SK-N-SH (cell line): ENCODE measurements around the gene FKBP5. TPM values are rescaled to one million over a fixed set of nuclear protein-coding genes. Genes with fewer than 3 reads are reported as not detected.

Experiments used
- CTCF ChIA-PET: fragments of 300-600, 350-600 bp; formaldehyde crosslinking; extraction: SDS; loops from one replicate; lab custom pipeline; 2021; lab: Yijun Ruan, JAX
- POLR2A ChIA-PET: fragments of 350-600 bp; sonication (Branson Sonifier 250); formaldehyde crosslinking; extraction: SDS; loops from one replicate; lab custom pipeline; 2020; ENCODE audit warnings: antibody characterized with exemption, inconsistent platforms; lab: Yijun Ruan, JAX
- DNase-seq: peaks from one replicate; pipeline ENCODE4 v3.0.0; 2012
- H2AFZ ChIP-seq: fragments of 200-600 bp; sonication (generic); 2 replicates; pipeline ENCODE4 v1.8.1; 2016; ENCODE audit warnings: antibody characterized with exemption, mild to moderate bottlenecking, low read depth
- H3F3A ChIP-seq: fragments of 200-600 bp; sonication (generic); replicated peaks from 2 replicates; pipeline ENCODE3; 2016; ENCODE audit warnings: antibody characterized with exemption, mild to moderate bottlenecking; ENCODE audit not compliant: insufficient read depth
- H3K27ac ChIP-seq, 2 experiments: fragments of 200-500 bp in 1 of 2; fragments of 200-600 bp in 1 of 2; sonication (Bioruptor generic) in 1 of 2; sonication (generic), shearing (Covaris generic) in 1 of 2; 2 replicates each; pipeline versions ENCODE4 v1.5.1 to v1.6.1; 2014 to 2016; ENCODE audit warnings: low read depth in 2 of 2, inconsistent platforms in 1 of 2, low read length in 1 of 2, mild to moderate bottlenecking in 1 of 2, mixed read lengths in 1 of 2
- H3K27me3 ChIP-seq: fragments of 200-600 bp; sonication (generic), shearing (Covaris generic); 2 replicates; pipeline ENCODE4 v1.6.1; 2016; ENCODE audit warnings: mixed run types; ENCODE audit not compliant: insufficient read depth
- H3K36me3 ChIP-seq, 2 experiments: fragments of 200-500 bp in 1 of 2; fragments of 200-600 bp in 1 of 2; sonication (Bioruptor generic) in 1 of 2; sonication (generic) in 1 of 2; replicated peaks in 1 of 2; 2 replicates each; pipeline versions ENCODE3 to v1.5.1; 2014 to 2016; ENCODE audit warnings: low read length in 1 of 2, mild to moderate bottlenecking in 1 of 2; ENCODE audit not compliant: insufficient read depth in 2 of 2, control insufficient read depth in 1 of 2
- H3K4me1 ChIP-seq, 2 experiments: fragments of 200-500 bp in 1 of 2; fragments of 200-600 bp in 1 of 2; sonication (Bioruptor generic) in 1 of 2; sonication (generic), shearing (Covaris generic) in 1 of 2; 2 replicates each; pipeline versions ENCODE4 v1.5.1 to v1.6.1; 2014 to 2016; ENCODE audit warnings: low read depth in 1 of 2, low read length in 1 of 2, mixed run types in 1 of 2; ENCODE audit not compliant: insufficient read depth in 2 of 2, control insufficient read depth in 1 of 2
- H3K4me2 ChIP-seq: fragments of 200-600 bp; sonication (generic), shearing (Covaris generic); 2 replicates; pipeline ENCODE4 v1.6.1; 2017; ENCODE audit warnings: mixed run types
- H3K4me3 ChIP-seq, 2 experiments: fragments of 200-500 bp in 1 of 2; fragments of 200-600 bp in 1 of 2; sonication (Bioruptor generic) in 1 of 2; sonication (generic), shearing (Covaris generic) in 1 of 2; 2 replicates each; pipeline versions ENCODE4 v1.5.1 to v1.8.1; 2014 to 2016; ENCODE audit warnings: low read depth in 2 of 2, inconsistent platforms in 1 of 2, low read length in 1 of 2, mild to moderate bottlenecking in 1 of 2, mixed read lengths in 1 of 2, moderate library complexity in 1 of 2
- H3K79me2 ChIP-seq: fragments of 200-600 bp; sonication (generic); 2 replicates; pipeline ENCODE4 v1.8.1; 2017; ENCODE audit warnings: mild to moderate bottlenecking; ENCODE audit not compliant: insufficient read depth
- H3K9ac ChIP-seq: fragments of 200-600 bp; sonication (generic); 2 replicates; pipeline ENCODE4 v1.6.1; 2017; ENCODE audit warnings: mixed run types
- H3K9me2 ChIP-seq: fragments of 200-600 bp; sonication (generic); 2 replicates; pipeline ENCODE4 v1.6.1; 2017; ENCODE audit warnings: mixed run types
- H3K9me3 ChIP-seq: fragments of 200-600 bp; sonication (generic); 2 replicates; pipeline ENCODE4 v1.6.1; 2017; ENCODE audit warnings: mixed run types, mild to moderate bottlenecking, moderate library complexity
- H4K20me1 ChIP-seq: fragments of 200-600 bp; sonication (generic); 2 replicates; pipeline ENCODE4 v1.6.1; 2017; ENCODE audit warnings: mild to moderate bottlenecking, mixed run types; ENCODE audit not compliant: insufficient read depth
- CHD2 ChIP-seq: fragments of 150-350 bp; IDR thresholded peaks from 2 replicates; pipeline ENCODE4 v1.6.1; 2018; ENCODE audit warnings: low read length; ENCODE audit not compliant: partially characterized antibody
- EZH2phosphoT487 ChIP-seq: fragments of 200-600 bp; sonication (generic); IDR thresholded peaks from 2 replicates; pipeline ENCODE4 v1.6.1; 2017; ENCODE audit warnings: low read depth, mixed run types, mild to moderate bottlenecking, antibody characterized with exemption, moderate library complexity, borderline replicate concordance
- FOSL2 ChIP-seq: IDR thresholded peaks from 2 replicates; pipeline ENCODE4 v1.4.0; 2012; ENCODE audit warnings: low read depth, mild to moderate bottlenecking, moderate library complexity, borderline replicate concordance
- FOXJ3 ChIP-seq: sonication (generic); formaldehyde crosslinking; IDR thresholded peaks from 2 replicates; pipeline ENCODE4 v1.5.1; 2020; ENCODE audit warnings: mild to moderate bottlenecking, missing genetic modification reagents
- MEF2A ChIP-seq: IDR thresholded peaks from 2 replicates; pipeline ENCODE4 v1.4.0; 2012; ENCODE audit warnings: low read depth, borderline replicate concordance
- MXI1 ChIP-seq: IDR thresholded peaks from 2 replicates; pipeline ENCODE4 v1.6.1; 2012; ENCODE audit warnings: mild to moderate bottlenecking, low read depth, low read length, improper control_type of control experiment
- POLR2AphosphoS5 ChIP-seq: IDR thresholded peaks from 2 replicates; pipeline ENCODE4 v1.6.1; 2012; ENCODE audit warnings: low read depth, low read length
- RCOR1 ChIP-seq: fragments of 150-350 bp; IDR thresholded peaks from 2 replicates; pipeline ENCODE4 v1.6.1; 2017; ENCODE audit warnings: antibody characterized with exemption, low read length
- RFX5 ChIP-seq: IDR thresholded peaks from 2 replicates; pipeline ENCODE4 v1.6.1; 2012; ENCODE audit warnings: mild to moderate bottlenecking, improper control_type of control experiment, low read length
- RXRA ChIP-seq: IDR thresholded peaks from 2 replicates; pipeline ENCODE4 v1.4.0; 2012; ENCODE audit warnings: low read depth, mild to moderate bottlenecking, borderline replicate concordance
- SMC3 ChIP-seq: IDR thresholded peaks from 2 replicates; pipeline ENCODE4 v1.6.1; 2012; ENCODE audit warnings: low read depth, low read length, improper control_type of control experiment
- TAF1 ChIP-seq: IDR thresholded peaks from 2 replicates; pipeline ENCODE4 v1.6.1; 2012; ENCODE audit warnings: low read depth, mild to moderate bottlenecking, low read length, moderate library complexity, borderline replicate concordance
- TEAD4 ChIP-seq: IDR thresholded peaks from 2 replicates; pipeline ENCODE4 v1.4.0; 2012; ENCODE audit warnings: mild to moderate bottlenecking, borderline replicate concordance; ENCODE audit not compliant: insufficient read depth
- YY1 ChIP-seq: IDR thresholded peaks from 2 replicates; pipeline ENCODE4 v1.4.0; 2012; ENCODE audit warnings: low read depth, mild to moderate bottlenecking
- WGBS: methylation state at CpG from one replicate; pipeline ENCODE4 v1.1.6; 2017; ENCODE audit warnings: low lambda C conversion rate; 5-methylcytosine and 5-hydroxymethylcytosine counted together
- polyA plus RNA-seq, 3 experiments: library from polyadenylated mRNA; depleted of rRNA; stranded (reverse); fragments of >200 nt; gene quantifications; 2 replicates each; pipeline ENCODE4 v1.2.3, GENCODE V29; 2012
- TF ChIP-seq, protein P1 (sequence below): IDR thresholded peaks from 2 replicates; pipeline ENCODE4; 2012
- TF ChIP-seq, protein P2 (sequence below): fragments of 150-350 bp; IDR thresholded peaks from 2 replicates; pipeline ENCODE4 v1.6.1; 2017; ENCODE audit warnings: antibody characterized with exemption, low read length, low read depth, borderline replicate concordance
- TF ChIP-seq, protein P3 (sequence below): fragments of 150-350 bp; IDR thresholded peaks from 2 replicates; pipeline ENCODE4 v1.6.1; 2016; ENCODE audit warnings: mild to moderate bottlenecking, low read depth, low read length
- TF ChIP-seq, protein P4 (sequence below): IDR thresholded peaks from 2 replicates; pipeline ENCODE4 v1.4.0; 2012; ENCODE audit warnings: low read depth, borderline replicate concordance

Gene FKBP5
- polyA plus RNA-seq, 1 of the 3 experiments (the other 2 are of a cell fraction), result 5.1 TPM

DNA sequence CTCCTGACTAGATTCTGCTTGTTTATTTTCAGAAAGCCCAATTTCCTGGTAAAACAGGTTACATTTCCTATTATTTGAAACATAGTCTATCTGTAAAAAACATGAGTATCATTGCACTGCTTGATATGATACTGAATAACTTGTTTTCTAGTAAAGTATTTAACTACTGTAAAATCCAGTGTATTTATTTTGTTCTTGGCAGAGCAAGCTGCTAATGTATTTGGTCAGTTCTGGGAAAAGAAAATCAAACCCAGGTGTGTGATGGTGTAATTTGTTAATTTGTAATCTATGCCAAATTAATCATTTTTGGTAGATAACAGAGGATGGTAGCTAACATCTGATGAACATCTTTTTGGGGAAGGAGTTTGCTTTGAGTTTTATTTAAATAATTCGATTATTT is 50.8 kb downstream of the FKBP5 start:
- no peaks in the 10 kb centered on the region for H3F3A ChIP-seq
- H3K9me3 ChIP-seq, result no peaks in the 10 kb centered on the region
- ChIA-PET POLR2A (no interaction called here), CTCF (interaction anchor here (1.5 kb wide), 3 partner anchors 14 to 99 kb away, joined by 3 to 8 read pairs (median 5); partner anchors contain the start of gene ARMC12)
- no peak overlapping the region for H2AFZ ChIP-seq
- no peaks in the 10 kb centered on the region for H4K20me1 ChIP-seq
- no peak for DNase-seq
- H3K9ac ChIP-seq, result no peak overlapping the region
- H3K4me1 ChIP-seq, result no peaks in the 10 kb centered on the region; a peak in 1 of 4 replicates
- no peaks in the 10 kb centered on the region for H3K9me2 ChIP-seq
- peaks cover 0 to 7% of the 10 kb centered on the region in 2 experiments for H3K36me3 ChIP-seq
- TF ChIP-seq TEAD4 (no peak), RCOR1 (no peak), MEF2A (no peak), RFX5 (no peak), CHD2 (no peak), RXRA (no peak), POLR2AphosphoS5 (no peak), FOSL2 (no peak)
- TF ChIP-seq, protein P1, sequence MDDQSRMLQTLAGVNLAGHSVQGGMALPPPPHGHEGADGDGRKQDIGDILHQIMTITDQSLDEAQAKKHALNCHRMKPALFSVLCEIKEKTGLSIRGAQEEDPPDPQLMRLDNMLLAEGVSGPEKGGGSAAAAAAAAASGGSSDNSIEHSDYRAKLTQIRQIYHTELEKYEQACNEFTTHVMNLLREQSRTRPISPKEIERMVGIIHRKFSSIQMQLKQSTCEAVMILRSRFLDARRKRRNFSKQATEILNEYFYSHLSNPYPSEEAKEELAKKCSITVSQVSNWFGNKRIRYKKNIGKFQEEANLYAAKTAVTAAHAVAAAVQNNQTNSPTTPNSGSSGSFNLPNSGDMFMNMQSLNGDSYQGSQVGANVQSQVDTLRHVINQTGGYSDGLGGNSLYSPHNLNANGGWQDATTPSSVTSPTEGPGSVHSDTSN, result no peak
- H3K27ac ChIP-seq, result no peak overlapping the region
- 76% methylated on average over 1 of the region's 1 CpG for WGBS
- no peaks in the 10 kb centered on the region for H3K27me3 ChIP-seq
- no peak overlapping the region for H3K4me2 ChIP-seq
- H3K79me2 ChIP-seq, result no peaks in the 10 kb centered on the region
- H3K4me3 ChIP-seq, result no peak overlapping the region

DNA sequence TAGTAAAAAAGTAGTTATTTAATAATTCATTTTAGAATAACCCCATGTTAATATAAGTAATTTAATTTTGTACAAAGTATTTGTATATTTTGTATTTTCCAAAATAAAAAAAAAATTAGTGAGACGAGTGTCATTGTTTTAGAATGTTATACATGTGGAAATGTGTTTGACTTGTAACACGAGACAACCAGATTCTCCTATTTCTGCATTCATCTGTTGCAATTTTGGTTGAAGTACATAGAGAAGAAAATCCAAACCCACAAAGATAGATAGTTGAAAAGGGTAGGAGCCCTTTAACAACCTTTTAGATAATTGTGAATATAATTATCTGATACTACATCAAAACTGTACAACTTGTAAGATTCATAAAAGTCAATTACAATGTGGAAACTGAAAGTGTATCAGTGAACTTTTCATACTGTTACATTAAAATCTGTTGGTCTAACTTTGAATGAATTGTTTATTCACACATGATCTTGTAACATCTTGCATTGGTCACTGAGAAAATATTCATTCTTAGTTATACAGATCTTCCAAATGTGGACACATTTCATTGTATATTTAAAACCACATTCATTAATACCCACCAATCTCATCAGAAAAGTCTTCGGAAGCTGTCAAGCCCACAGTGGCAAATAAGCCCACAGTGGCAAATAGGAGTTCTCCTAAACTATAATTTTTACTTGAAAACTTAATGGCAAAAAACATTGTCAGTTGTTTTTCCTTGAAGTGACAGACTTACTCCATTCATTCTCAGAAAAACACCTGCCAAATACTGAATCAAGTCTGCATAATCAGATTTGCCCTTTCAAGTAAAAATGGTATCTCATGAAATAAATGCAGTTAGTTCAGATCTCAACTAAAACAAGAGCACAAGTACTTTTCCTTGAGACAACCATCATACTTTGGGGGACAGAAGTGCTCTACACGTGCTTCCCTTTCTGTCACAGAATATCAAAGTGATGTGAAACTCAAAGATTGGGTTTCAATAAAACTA is 52.8 kb downstream of the FKBP5 start:
- Histone ChIP-seq H3F3A (no peaks in the 10 kb centered on the region), H3K27me3 (no peaks in the 10 kb centered on the region), H3K4me2 (no peak overlapping the region), H3K36me3 (peaks cover 0 to 7% of the 10 kb centered on the region in 2 experiments), H3K9me3 (no peaks in the 10 kb centered on the region), H2AFZ (no peak overlapping the region), H3K9me2 (no peaks in the 10 kb centered on the region), H3K9ac (no peak overlapping the region), H3K79me2 (no peaks in the 10 kb centered on the region), H3K27ac (no peak overlapping the region), H3K4me3 (no peak overlapping the region), H4K20me1 (no peaks in the 10 kb centered on the region), H3K4me1 (no peaks in the 10 kb centered on the region; a peak in 1 of 4 replicates)
- no peak for TF ChIP-seq MEF2A
- no peak for TF ChIP-seq YY1
- TF ChIP-seq SMC3, result no peak
- TF ChIP-seq, protein P2, sequence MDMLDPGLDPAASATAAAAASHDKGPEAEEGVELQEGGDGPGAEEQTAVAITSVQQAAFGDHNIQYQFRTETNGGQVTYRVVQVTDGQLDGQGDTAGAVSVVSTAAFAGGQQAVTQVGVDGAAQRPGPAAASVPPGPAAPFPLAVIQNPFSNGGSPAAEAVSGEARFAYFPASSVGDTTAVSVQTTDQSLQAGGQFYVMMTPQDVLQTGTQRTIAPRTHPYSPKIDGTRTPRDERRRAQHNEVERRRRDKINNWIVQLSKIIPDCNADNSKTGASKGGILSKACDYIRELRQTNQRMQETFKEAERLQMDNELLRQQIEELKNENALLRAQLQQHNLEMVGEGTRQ, result no peak
- no peak for TF ChIP-seq RCOR1
- TF ChIP-seq, protein P3, sequence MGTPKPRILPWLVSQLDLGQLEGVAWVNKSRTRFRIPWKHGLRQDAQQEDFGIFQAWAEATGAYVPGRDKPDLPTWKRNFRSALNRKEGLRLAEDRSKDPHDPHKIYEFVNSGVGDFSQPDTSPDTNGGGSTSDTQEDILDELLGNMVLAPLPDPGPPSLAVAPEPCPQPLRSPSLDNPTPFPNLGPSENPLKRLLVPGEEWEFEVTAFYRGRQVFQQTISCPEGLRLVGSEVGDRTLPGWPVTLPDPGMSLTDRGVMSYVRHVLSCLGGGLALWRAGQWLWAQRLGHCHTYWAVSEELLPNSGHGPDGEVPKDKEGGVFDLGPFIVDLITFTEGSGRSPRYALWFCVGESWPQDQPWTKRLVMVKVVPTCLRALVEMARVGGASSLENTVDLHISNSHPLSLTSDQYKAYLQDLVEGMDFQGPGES, result no peak
- no peak for TF ChIP-seq EZH2phosphoT487
- no peak for TF ChIP-seq FOXJ3 (CRISPR knock-in tag)
- no peak for TF ChIP-seq RFX5
- TF ChIP-seq MXI1, result no peak
- TF ChIP-seq TAF1, result no peak
- TF ChIP-seq, protein P4, sequence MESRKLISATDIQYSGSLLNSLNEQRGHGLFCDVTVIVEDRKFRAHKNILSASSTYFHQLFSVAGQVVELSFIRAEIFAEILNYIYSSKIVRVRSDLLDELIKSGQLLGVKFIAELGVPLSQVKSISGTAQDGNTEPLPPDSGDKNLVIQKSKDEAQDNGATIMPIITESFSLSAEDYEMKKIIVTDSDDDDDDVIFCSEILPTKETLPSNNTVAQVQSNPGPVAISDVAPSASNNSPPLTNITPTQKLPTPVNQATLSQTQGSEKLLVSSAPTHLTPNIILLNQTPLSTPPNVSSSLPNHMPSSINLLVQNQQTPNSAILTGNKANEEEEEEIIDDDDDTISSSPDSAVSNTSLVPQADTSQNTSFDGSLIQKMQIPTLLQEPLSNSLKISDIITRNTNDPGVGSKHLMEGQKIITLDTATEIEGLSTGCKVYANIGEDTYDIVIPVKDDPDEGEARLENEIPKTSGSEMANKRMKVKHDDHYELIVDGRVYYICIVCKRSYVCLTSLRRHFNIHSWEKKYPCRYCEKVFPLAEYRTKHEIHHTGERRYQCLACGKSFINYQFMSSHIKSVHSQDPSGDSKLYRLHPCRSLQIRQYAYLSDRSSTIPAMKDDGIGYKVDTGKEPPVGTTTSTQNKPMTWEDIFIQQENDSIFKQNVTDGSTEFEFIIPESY, result no peak
- no peak for TF ChIP-seq CHD2
- 89% methylated on average over 4 of the region's 4 CpGs for WGBS
- DNase-seq, result no peak
- ChIA-PET POLR2A (no interaction called here), CTCF (interaction anchor here (1.5 to 3.4 kb wide), 2 partner anchors 11 to 97 kb away, joined by 3 to 11 read pairs; no protein-coding TSS in a partner anchor)
